Kidney (tissue), 14 donors: Measurements from ENCODE around the gene BTC. TPM values are rescaled to one million over a fixed set of nuclear protein-coding genes. Genes with fewer than 3 reads are reported as not detected.

Experiments used
- DNase-seq, 5 donors: peaks; one replicate each; pipeline ENCODE4 v3.0.0-alpha.2; 2013 to 2020
- FAIRE-seq: peaks from 2 replicates; lab custom pipeline; 2012; peaks lifted over from hg19 to GRCh38; lab: Jason Lieb, UNC
- H3K27ac ChIP-seq, 2 donors: one replicate each; pipeline ENCODE4 v1.7.0; 2013; ENCODE audit warnings: low read depth in 2 of 2, low read length in 2 of 2, inconsistent platforms in 1 of 2
- H3K27me3 ChIP-seq: one replicate; pipeline ENCODE4 v1.7.1; 2013; ENCODE audit warnings: low read length, inconsistent platforms; ENCODE audit not compliant: control insufficient read depth, insufficient read depth
- H3K36me3 ChIP-seq, 3 donors: one replicate each; pipeline versions ENCODE4 v1.7.0 to v1.7.1; 2013; ENCODE audit warnings: low read length in 3 of 3, control low read depth in 1 of 3, inconsistent platforms in 1 of 3; ENCODE audit not compliant: insufficient read depth in 3 of 3, control insufficient read depth in 2 of 3
- H3K4me1 ChIP-seq, 3 donors: one replicate each; pipeline versions ENCODE4 v1.7.0 to v1.7.1; 2013; ENCODE audit warnings: low read length in 3 of 3, inconsistent platforms in 1 of 3, low read depth in 1 of 3; ENCODE audit not compliant: control insufficient read depth in 2 of 3, insufficient read depth in 2 of 3
- H3K4me3 ChIP-seq, 3 donors: one replicate each; pipeline versions ENCODE4 v1.7.0 to v1.8.1; 2013; ENCODE audit warnings: low read length in 3 of 3, control low read depth in 1 of 3, inconsistent platforms in 1 of 3
- H3K9ac ChIP-seq, 3 donors: one replicate each; pipeline versions ENCODE4 v1.7.0 to v1.7.1; 2013; ENCODE audit warnings: low read length in 3 of 3, control low read depth in 1 of 3, inconsistent platforms in 1 of 3
- H3K9me3 ChIP-seq, 3 donors: one replicate each; pipeline versions ENCODE4 v1.7.0 to v1.7.1; 2013; ENCODE audit warnings: low read length in 3 of 3, control low read depth in 1 of 3, inconsistent platforms in 1 of 3; ENCODE audit not compliant: control insufficient read depth in 2 of 3, insufficient read depth in 1 of 3
- CTCF ChIP-seq: IDR thresholded peaks from 3 replicates; pipeline ENCODE4 v1.5.1; 2012; ENCODE audit warnings: mild to moderate bottlenecking, moderate library complexity, borderline replicate concordance; ENCODE audit not compliant: insufficient read depth; ENCODE audit errors: extremely low read depth
- intact Hi-C: fragments of 100-400 bp; cut with DNase I; formaldehyde crosslinking; loops from one replicate; pipeline ENCODE4 v1.11.1; 2022
- polyA plus RNA-seq: library from polyadenylated mRNA; stranded (reverse); fragments of 350-450 nt; fragmentation: Illumina TruSeq; extraction: RNeasy Lipid Tissue Mini Kit (QIAGEN cat#74804); gene quantifications from one replicate; pipeline ENCODE4 v1.2.3, GENCODE V29; 2014; ENCODE audit warnings: low read depth, low replicate concordance; ENCODE audit not compliant: insufficient read depth
- total RNA-seq: library from RNA; stranded (reverse); fragmentation: NEBNext Ultra II Directional; extraction: Animal tissue kit (Norgen Biotek cat#: 25700); gene quantifications from one replicate; pipeline ENCODE4 v1.2.1, GENCODE V29; 2021
- donor health status: control.
- donor health status: control.
- donor health status: control.
- donor health status: control.
- donor health status: control.
- donor health status: DM: yes; HTN: yes; CAD: no.
- donor health status: Normal renal cell carcinoma (clear cell type).

The BTC gene
- total and polyA plus RNA-seq, 2 donors from 2014 or later: 6.0 TPM

DNA sequence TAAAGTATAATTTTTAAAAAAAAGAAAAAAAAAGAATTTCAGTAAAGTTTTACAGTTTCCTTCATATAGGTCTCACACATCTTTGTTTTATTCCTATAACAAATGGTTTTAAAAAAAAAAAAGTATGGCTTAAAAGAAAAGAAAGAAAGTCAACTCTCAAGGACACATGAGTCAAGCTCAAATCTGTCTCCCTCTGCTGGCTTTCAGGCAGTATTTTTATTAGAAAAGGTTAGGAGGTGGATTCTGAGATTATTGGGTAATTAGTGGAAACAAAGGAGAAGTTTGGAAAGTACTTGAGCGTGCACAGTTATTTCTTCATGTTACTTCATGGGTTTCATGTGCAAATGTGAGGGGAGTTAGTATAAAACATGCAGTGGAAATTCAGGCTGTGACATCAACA lies 36.6 kb upstream of the BTC start:
- Histone ChIP-seq H3K9ac (no peak overlapping the region), H3K27me3 (no peaks in the 10 kb centered on the region), H3K27ac (no peak overlapping the region), H3K9me3 (no peaks in the 10 kb centered on the region), H3K4me3 (no peak overlapping the region), H3K4me1 (no peaks in the 10 kb centered on the region), H3K36me3 (no peaks in the 10 kb centered on the region)
- no peak for TF ChIP-seq CTCF
- intact Hi-C loops: no loop called here
- DNase-seq (no peak), FAIRE-seq (no peak)

- Histone ChIP-seq H3K4me1 (no peaks in the 10 kb centered on the region), H3K27ac (no peak overlapping the region), H3K27me3 (no peaks in the 10 kb centered on the region), H3K9ac (no peak overlapping the region), H3K9me3 (no peaks in the 10 kb centered on the region), H3K4me3 (no peak overlapping the region), H3K36me3 (no peaks in the 10 kb centered on the region)
- intact Hi-C loops: no loop called here
- FAIRE-seq (no peak), DNase-seq (no peak)
- TF ChIP-seq CTCF: no peak
Observed at GRCh38 chr4:74823194-74823593, 28.9 kb upstream of the BTC start.

DNA sequence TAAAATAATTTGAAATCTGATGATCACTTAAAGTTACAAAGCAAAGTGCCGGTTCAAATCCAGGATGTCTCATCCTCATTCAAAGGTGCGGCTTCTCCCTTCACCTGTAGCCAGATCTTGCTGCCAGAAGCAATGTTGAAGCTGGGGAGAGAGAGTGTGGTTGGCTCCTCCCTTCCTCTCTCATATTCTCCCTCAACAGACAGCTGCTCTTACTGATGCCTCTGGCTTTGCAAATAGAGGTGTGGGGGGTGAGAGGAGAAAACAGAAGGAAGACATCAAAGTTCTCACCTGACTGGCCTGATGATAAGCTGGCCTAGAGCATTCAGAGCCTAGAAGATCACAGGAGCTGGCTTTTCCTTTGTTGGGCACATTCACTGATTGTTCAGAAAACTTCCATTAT lies 28.3 kb upstream of the BTC start:
- H3K36me3 ChIP-seq: no peaks in the 10 kb centered on the region
- intact Hi-C loops: no loop called here
- no peaks in the 10 kb centered on the region for H3K27me3 ChIP-seq
- FAIRE-seq: no peak
- no peaks in the 10 kb centered on the region for H3K4me1 ChIP-seq
- no peak for TF ChIP-seq CTCF
- no peaks in the 10 kb centered on the region for H3K9me3 ChIP-seq
- no peak overlapping the region for H3K9ac ChIP-seq
- H3K27ac ChIP-seq: no peak overlapping the region
- DNase-seq: no peak
- H3K4me3 ChIP-seq: no peak overlapping the region

DNA sequence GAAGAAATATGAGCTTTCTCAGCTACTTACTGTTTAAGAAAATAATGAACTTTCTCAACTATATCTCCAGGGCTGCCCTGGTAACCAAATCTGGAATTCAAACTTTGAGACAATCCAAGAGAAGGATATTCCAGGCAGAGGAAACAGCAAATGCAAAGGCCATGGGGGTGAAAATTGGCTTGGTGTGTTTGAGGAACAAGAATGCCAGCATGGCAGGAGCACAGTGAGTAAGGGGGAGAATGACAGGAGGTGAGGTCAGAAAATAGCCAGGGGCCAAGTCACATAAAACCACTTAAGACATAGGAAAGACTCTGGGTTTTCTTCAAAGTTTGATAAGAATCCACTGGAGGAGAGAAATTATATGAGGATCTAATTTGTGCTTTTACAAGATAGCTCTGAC lies 27.2 kb upstream of the BTC start:
- TF ChIP-seq CTCF: no peak
- H3K4me1 ChIP-seq: no peaks in the 10 kb centered on the region
- no peaks in the 10 kb centered on the region for H3K27me3 ChIP-seq
- H3K4me3 ChIP-seq: no peak overlapping the region
- no peak for FAIRE-seq
- no peak overlapping the region for H3K9ac ChIP-seq
- no peaks in the 10 kb centered on the region for H3K36me3 ChIP-seq
- no peak overlapping the region for H3K27ac ChIP-seq
- H3K9me3 ChIP-seq: no peaks in the 10 kb centered on the region
- intact Hi-C loops: no loop called here
- no peak for DNase-seq
